DOHH2 (cell line): ENCODE measurements around the gene SMURF1.

Source experiments
- H3F3A ChIP-seq: fragments of 200-600 bp; sonication (generic), shearing (Covaris generic); 2 replicates; pipeline ENCODE4 v1.6.0; 2016; ENCODE audit warnings: antibody characterized with exemption, mild to moderate bottlenecking; ENCODE audit not compliant: control insufficient read depth, insufficient read depth
- H3K27ac ChIP-seq: fragments of 200-600 bp; sonication (generic); 2 replicates; pipeline ENCODE4 v1.5.1; 2014; ENCODE audit warnings: low read depth, mild to moderate bottlenecking, low read length, moderate library complexity
- H3K27me3 ChIP-seq: fragments of 200-600 bp; sonication (generic); 2 replicates; pipeline ENCODE4 v1.6.1; 2014; ENCODE audit warnings: mild to moderate bottlenecking, low read length, mixed read lengths; ENCODE audit not compliant: control insufficient read depth
- H3K36me3 ChIP-seq: fragments of 200-600 bp; sonication (generic); 2 replicates; pipeline ENCODE4 v1.6.1; 2014; ENCODE audit warnings: mild to moderate bottlenecking, low read length, moderate library complexity, mixed read lengths; ENCODE audit not compliant: control insufficient read depth
- H3K4me1 ChIP-seq: fragments of 200-600 bp; sonication (generic); 2 replicates; pipeline ENCODE4 v1.6.1; 2014; ENCODE audit warnings: mild to moderate bottlenecking, low read length, mixed read lengths; ENCODE audit not compliant: control insufficient read depth
- H3K4me2 ChIP-seq: fragments of 200-600 bp; sonication (generic); 2 replicates; pipeline ENCODE4 v1.6.0; 2014; ENCODE audit warnings: mild to moderate bottlenecking, low read length, moderate library complexity
- H3K4me3 ChIP-seq: fragments of 200-600 bp; sonication (generic); 2 replicates; pipeline ENCODE4 v1.5.1; 2014; ENCODE audit warnings: mild to moderate bottlenecking, low read length, mixed read lengths
- H3K79me2 ChIP-seq: fragments of 200-600 bp; sonication (generic); 2 replicates; pipeline ENCODE4 v1.6.1; 2014; ENCODE audit warnings: mild to moderate bottlenecking, low read length, mixed read lengths; ENCODE audit not compliant: control insufficient read depth
- H3K9me2 ChIP-seq: fragments of 200-600 bp; sonication (generic); replicated peaks from 2 replicates; pipeline ENCODE4 v1.6.1; 2014; ENCODE audit warnings: mild to moderate bottlenecking, low read length, mixed read lengths; ENCODE audit not compliant: control insufficient read depth
- H3K9me3 ChIP-seq: fragments of 200-600 bp; sonication (generic); 2 replicates; pipeline ENCODE4 v1.6.1; 2014; ENCODE audit warnings: antibody characterized with exemption, low read length, mixed read lengths; ENCODE audit not compliant: control insufficient read depth, insufficient read depth
- H4K20me1 ChIP-seq: fragments of 200-600 bp; sonication (generic); 2 replicates; pipeline ENCODE4 v1.6.0; 2014; ENCODE audit warnings: low read depth, mild to moderate bottlenecking, antibody characterized with exemption, low read length, moderate library complexity; ENCODE audit not compliant: control insufficient read depth, insufficient read depth
- EZH2phosphoT487 ChIP-seq: fragments of 200-600 bp; sonication (generic); IDR thresholded peaks from 2 replicates; pipeline ENCODE4 v1.6.1; 2017; ENCODE audit warnings: borderline replicate concordance, mild to moderate bottlenecking, antibody characterized with exemption, low read length, moderate library complexity, mixed read lengths
- TF ChIP-seq, protein P1 (sequence below): fragments of 200-600 bp; sonication (generic); IDR thresholded peaks from one replicate; pipeline ENCODE4 v1.5.1; 2014; ENCODE audit warnings: antibody characterized with exemption, mild to moderate bottlenecking, low read depth, low read length; ENCODE audit not compliant: poor library complexity, severe bottlenecking

SMURF1 gene

DNA sequence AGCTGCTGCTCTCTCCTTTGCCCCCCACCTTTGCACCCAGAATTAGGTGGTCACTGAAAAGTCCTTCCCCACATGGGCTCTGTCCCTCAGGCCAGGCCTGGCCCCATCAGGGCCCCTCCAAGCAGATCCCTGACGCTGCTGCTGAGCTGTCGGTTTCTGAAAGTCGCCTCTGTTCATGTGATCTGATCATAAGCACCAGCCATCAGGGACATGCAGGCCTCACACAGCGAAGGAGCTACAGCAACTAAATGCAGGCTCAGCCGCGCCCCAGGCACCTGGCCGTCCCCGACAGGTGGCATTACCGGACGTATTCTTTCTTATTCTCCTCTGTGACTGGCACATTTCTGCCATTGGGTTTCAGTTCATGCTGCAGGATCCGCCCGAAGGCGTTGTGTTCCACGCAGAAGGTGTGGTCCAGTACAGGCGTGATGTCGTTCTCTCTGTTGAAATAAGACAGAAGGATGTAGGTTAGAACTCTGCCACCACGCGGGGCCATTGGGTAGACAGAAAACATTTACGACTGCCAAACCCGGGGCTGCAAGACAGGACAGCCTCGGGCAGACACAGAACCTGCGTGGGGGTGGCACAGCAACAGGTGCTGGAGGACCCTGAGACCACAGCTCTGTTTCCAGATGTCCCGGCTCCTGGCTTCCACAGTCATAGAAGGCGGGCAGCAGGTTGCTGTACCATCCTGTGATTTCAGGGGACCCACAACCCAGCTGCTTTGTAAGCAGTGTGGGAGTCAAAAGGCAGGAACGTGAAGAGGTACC lies 105.6 kb downstream of the SMURF1 start:
- Histone ChIP-seq H3F3A (0 out of 2 replicates have a peak, but pooled peaks cover 5% of the 10 kb centered on the region), H3K4me1 (peaks cover 17% of the 10 kb centered on the region), H3K27ac (no peak overlapping the region), H3K27me3 (no peaks in the 10 kb centered on the region), H3K9me2 (no peaks in the 10 kb centered on the region), H3K9me3 (no peaks in the 10 kb centered on the region), H4K20me1 (peaks cover 12% of the 10 kb centered on the region; the same call in 1 of the 2 replicates), H3K79me2 (no peaks in the 10 kb centered on the region), H3K36me3 (peaks cover 94% of the 10 kb centered on the region), H3K4me2 (no peak overlapping the region), H3K4me3 (no peak overlapping the region)
- TF ChIP-seq EZH2phosphoT487, result no peak
- TF ChIP-seq, protein P1, sequence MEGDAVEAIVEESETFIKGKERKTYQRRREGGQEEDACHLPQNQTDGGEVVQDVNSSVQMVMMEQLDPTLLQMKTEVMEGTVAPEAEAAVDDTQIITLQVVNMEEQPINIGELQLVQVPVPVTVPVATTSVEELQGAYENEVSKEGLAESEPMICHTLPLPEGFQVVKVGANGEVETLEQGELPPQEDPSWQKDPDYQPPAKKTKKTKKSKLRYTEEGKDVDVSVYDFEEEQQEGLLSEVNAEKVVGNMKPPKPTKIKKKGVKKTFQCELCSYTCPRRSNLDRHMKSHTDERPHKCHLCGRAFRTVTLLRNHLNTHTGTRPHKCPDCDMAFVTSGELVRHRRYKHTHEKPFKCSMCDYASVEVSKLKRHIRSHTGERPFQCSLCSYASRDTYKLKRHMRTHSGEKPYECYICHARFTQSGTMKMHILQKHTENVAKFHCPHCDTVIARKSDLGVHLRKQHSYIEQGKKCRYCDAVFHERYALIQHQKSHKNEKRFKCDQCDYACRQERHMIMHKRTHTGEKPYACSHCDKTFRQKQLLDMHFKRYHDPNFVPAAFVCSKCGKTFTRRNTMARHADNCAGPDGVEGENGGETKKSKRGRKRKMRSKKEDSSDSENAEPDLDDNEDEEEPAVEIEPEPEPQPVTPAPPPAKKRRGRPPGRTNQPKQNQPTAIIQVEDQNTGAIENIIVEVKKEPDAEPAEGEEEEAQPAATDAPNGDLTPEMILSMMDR, result no peak

DNA sequence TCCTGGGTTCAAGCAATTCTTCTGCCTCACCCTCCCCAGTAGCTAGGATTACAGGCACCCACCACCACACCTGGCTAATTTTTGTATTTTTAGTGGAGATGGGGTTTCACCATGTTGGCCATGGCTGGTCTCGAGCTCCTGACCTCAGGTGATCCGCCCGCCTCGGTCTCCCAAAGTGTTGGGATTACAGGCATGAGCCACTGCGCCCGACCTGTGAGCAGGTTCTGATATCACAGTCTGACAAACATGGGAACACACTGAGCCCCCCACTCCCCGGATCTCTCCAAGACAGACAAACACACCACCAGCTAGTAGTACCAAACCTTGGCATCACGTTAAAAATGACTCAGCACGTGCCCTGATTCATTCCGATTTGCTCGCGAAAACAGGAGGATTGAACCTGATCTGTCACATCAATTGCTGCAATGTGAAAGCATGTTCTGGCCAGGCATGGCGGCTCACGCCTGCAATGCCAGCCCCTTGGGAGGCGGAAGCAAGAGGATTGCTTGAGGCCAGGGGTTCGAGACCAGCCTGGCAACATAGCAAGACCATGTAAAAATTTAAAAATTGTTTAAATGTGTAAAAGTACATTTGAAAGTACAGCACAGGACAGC lies 106.5 kb downstream of the SMURF1 start:
- no peaks in the 10 kb centered on the region for H3K79me2 ChIP-seq
- no peak overlapping the region for H3K4me2 ChIP-seq
- H3K36me3 ChIP-seq, result peaks cover 94% of the 10 kb centered on the region
- no peaks in the 10 kb centered on the region for H3K9me3 ChIP-seq
- H3F3A ChIP-seq, result 0 out of 2 replicates have a peak, but pooled peaks cover 3% of the 10 kb centered on the region
- no peak for TF ChIP-seq EZH2phosphoT487
- TF ChIP-seq, protein P1, result no peak
- peaks cover 12% of the 10 kb centered on the region; the same call in 1 of the 2 replicates for H4K20me1 ChIP-seq
- no peak overlapping the region for H3K4me3 ChIP-seq
- H3K27ac ChIP-seq, result no peak overlapping the region
- no peaks in the 10 kb centered on the region for H3K27me3 ChIP-seq
- H3K4me1 ChIP-seq, result peaks cover 14% of the 10 kb centered on the region
- H3K9me2 ChIP-seq, result no peaks in the 10 kb centered on the region

DNA sequence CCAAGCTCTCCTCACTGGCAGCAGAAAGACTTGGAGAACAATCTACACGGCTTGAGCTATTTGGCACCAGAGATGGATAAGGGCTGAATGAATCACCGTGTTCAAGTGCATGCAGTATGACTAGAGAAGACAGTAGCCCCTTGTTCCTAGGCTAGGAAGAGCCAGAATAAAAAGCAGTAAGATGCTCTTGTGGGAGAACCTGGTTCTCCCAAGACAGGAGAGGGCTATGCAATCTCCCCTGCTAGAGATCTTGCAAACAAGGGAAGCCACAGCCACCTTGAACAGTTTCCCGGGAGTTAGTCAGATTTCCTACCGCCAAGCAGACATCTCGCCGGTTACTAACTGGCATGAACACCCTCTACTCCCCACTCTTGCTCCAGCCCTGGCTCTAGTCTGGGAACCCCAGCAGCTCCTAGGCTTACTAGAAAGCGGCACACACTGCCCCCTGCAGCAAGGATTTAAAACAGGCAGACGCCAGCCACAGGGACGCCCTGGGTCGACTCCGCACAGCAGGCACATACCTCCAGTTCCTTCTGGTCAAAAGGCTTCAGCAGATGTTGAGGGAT lies 107.3 kb downstream of the SMURF1 start:
- peaks cover 94% of the 10 kb centered on the region for H3K36me3 ChIP-seq
- H3K4me3 ChIP-seq, result no peak overlapping the region
- peak overlapping the region; percentile 19; the same call in 1 of the 2 replicates for H3K4me2 ChIP-seq
- peaks cover 13% of the 10 kb centered on the region for H3K4me1 ChIP-seq
- no peaks in the 10 kb centered on the region for H3K27me3 ChIP-seq
- no peaks in the 10 kb centered on the region for H3K79me2 ChIP-seq
- no peak for TF ChIP-seq EZH2phosphoT487
- TF ChIP-seq, protein P1, result peak; percentile 67
- no peaks in the 10 kb centered on the region for H3K9me2 ChIP-seq
- no peaks in the 10 kb centered on the region for H3K9me3 ChIP-seq
- no peak overlapping the region for H3K27ac ChIP-seq
- 0 out of 2 replicates have a peak, but pooled peaks cover 3% of the 10 kb centered on the region for H3F3A ChIP-seq
- H4K20me1 ChIP-seq, result peaks cover 12% of the 10 kb centered on the region; the same call in 1 of the 2 replicates
